ENCODE measurements around the gene RBM20. TPM values are rescaled to one million over a fixed set of nuclear protein-coding genes. Genes with fewer than 3 reads are reported as not detected.

Gene RBM20
- polyA plus RNA-seq, 2 of the 4 experiments (the other 2 are of a cell fraction) = 1.5 to 1.8 TPM

GRCh38 chr10:110709964-110710587, 65.9 kb downstream of the RBM20 start:
- H3K27ac ChIP-seq = no peak overlapping the region
- no peaks in the 10 kb centered on the region for H3K4me1 ChIP-seq
- POLR2A ChIA-PET = no interaction called here
- 84% methylated on average over 10 of the region's 10 CpGs for WGBS (ENCODE audit: missing lambda C conversion rate)
- TF ChIP-seq KDM1A (IDR thresholded peaks at IDR 0.05; ENCODE audit: low read depth) (no peak), ESRRA (IDR thresholded peaks at IDR 0.05; ENCODE audit: borderline replicate concordance, low read length) (no peak), HDAC2 (IDR thresholded peaks at IDR 0.05) (no peak), HOXB5 (CRISPR knock-in tag; IDR thresholded peaks at IDR 0.05) (no peak), GATA3 (IDR thresholded peaks at IDR 0.05; ENCODE audit: borderline replicate concordance) (no peak), POLR2AphosphoS2 (conservative IDR thresholded peaks at IDR 0.05; ENCODE audit: low read length) (no peak), CBX2 (IDR thresholded peaks at IDR 0.05; ENCODE audit: borderline replicate concordance, low read depth) (no peak), ZSCAN20 (CRISPR knock-in tag; IDR thresholded peaks at IDR 0.05) (no peak), PHF8 (IDR thresholded peaks at IDR 0.05; ENCODE audit: borderline replicate concordance, low read depth) (no peak), NFE2L2 (conservative IDR thresholded peaks at IDR 0.05; ENCODE audit: low read length) (no peak), TP53 (CRISPR knock-in tag; IDR thresholded peaks at IDR 0.05) (no peak), ZNF302 (CRISPR knock-in tag; IDR thresholded peaks at IDR 0.05) (no peak), HES2 (IDR thresholded peaks at IDR 0.05) (no peak), CEBPB (IDR thresholded peaks at IDR 0.05) (no peak), RNF2 (IDR thresholded peaks at IDR 0.05; ENCODE audit: borderline replicate concordance, low read depth) (no peak), JUN (IDR thresholded peaks at IDR 0.05) (no peak), POLR2A (IDR thresholded peaks at IDR 0.05; ENCODE audit: low read length) (no peak), RFX5 (IDR thresholded peaks at IDR 0.05) (no peak), ZFP36 (IDR thresholded peaks at IDR 0.05; ENCODE audit: borderline replicate concordance, partially characterized antibody) (no peak)
- DNase-seq (ENCODE audit: low read depth in 1 of 2, low spot score in 1 of 2) (no peak), ATAC-seq (no peak), FAIRE-seq (no peak)
- H3K9me3 ChIP-seq = no peaks in the 10 kb centered on the region
- no peak overlapping the region for H3K4me3 ChIP-seq
- no peak overlapping the region for H3K4me2 ChIP-seq
- CTCF ChIA-PET = interaction anchor here (0.6 kb wide), 1 partner anchor 91 kb away, joined by 4 read pairs; no protein-coding TSS in a partner anchor

- CTCF ChIA-PET = no interaction called here
Observed at GRCh38 chr10:110710621-110711020, 66.5 kb downstream of the RBM20 start.

More at GRCh38 chr10:110710621-110711020, 66.5 kb downstream of the RBM20 start:
- no peak for DNase-seq (ENCODE audit: low read depth in 1 of 2, low spot score in 1 of 2)
- no peak for FAIRE-seq
- no peak overlapping the region for H3K27ac ChIP-seq
- no peak for TF ChIP-seq TFCP2L1 (CRISPR knock-in tag; IDR thresholded peaks at IDR 0.05)
- TF ChIP-seq ELK1 (IDR thresholded peaks at IDR 0.05; ENCODE audit: low read depth, low read length) = no peak
- no peak for TF ChIP-seq RCOR1 (IDR thresholded peaks at IDR 0.05; ENCODE audit: low read depth, low read length)
- TF ChIP-seq HOXA7 (CRISPR knock-in tag; IDR thresholded peaks at IDR 0.05) = no peak
- no peak for TF ChIP-seq HOXB13 (CRISPR knock-in tag; IDR thresholded peaks at IDR 0.05; ENCODE audit: low read depth)
- no peak for TF ChIP-seq CHD4 (IDR thresholded peaks at IDR 0.05; ENCODE audit: borderline replicate concordance)
- no peak for TF ChIP-seq FOSL2 (IDR thresholded peaks at IDR 0.05)
- no peak for TF ChIP-seq FOSL2 (CRISPR knock-in tag; IDR thresholded peaks at IDR 0.05)
- TF ChIP-seq ZFP36 (IDR thresholded peaks at IDR 0.05; ENCODE audit: borderline replicate concordance, partially characterized antibody) = no peak
- TF ChIP-seq CBX8 (IDR thresholded peaks at IDR 0.05) = no peak
- TF ChIP-seq MAX (IDR thresholded peaks at IDR 0.05) = no peak
- no peak for TF ChIP-seq GATA3 (IDR thresholded peaks at IDR 0.05; ENCODE audit: borderline replicate concordance)
- no peak for TF ChIP-seq CBX2 (IDR thresholded peaks at IDR 0.05; ENCODE audit: borderline replicate concordance, low read depth)
- no peak for ATAC-seq
- no peak overlapping the region for H3K4me2 ChIP-seq
- H3K9me3 ChIP-seq = no peaks in the 10 kb centered on the region
- H3K4me3 ChIP-seq = no peak overlapping the region
- no peaks in the 10 kb centered on the region for H3K4me1 ChIP-seq
- WGBS (ENCODE audit: missing lambda C conversion rate) = 61% methylated on average over 5 of the region's 5 CpGs
- POLR2A ChIA-PET = no interaction called here

All from A549 (cell line).